ENCODE data around the gene IFNL2. TPM values are rescaled to one million over a fixed set of nuclear protein-coding genes. Genes with fewer than 3 reads are reported as not detected.

IFNL2 gene
- total and polyA plus RNA-seq, 8 donors: not detected

- no peaks in the 10 kb centered on the region for H3K36me3 ChIP-seq
- intact Hi-C loops (cut with DNase I; ENCODE audit: low total_unique reads): no loop called here
- no peak overlapping the region for H3K4me3 ChIP-seq
- TF ChIP-seq CTCF (IDR thresholded peaks at IDR 0.05): no peak
- TF ChIP-seq POLR2A (IDR thresholded peaks at IDR 0.05): no peak
- TF ChIP-seq POLR2AphosphoS5 (IDR thresholded peaks at IDR 0.05): no peak
- TF ChIP-seq EP300 (IDR thresholded peaks at IDR 0.05): no peak
- H3K9me3 ChIP-seq: no peaks in the 10 kb centered on the region
- peaks cover 0 to 26% (median 0%) of the 10 kb centered on the region in 3 donors for H3K27me3 ChIP-seq
- H3K27ac ChIP-seq: no peak overlapping the region
- no peak for DNase-seq
- WGBS, 5 donors: 81 to 95% (median 91%) methylated on average over 5 of the region's 5 CpGs
- H3K4me1 ChIP-seq: peaks cover 4 to 5% (median 4%) of the 10 kb centered on the region in 4 donors
Observed at GRCh38 chr19:39232708-39233107, 35.5 kb upstream of the IFNL2 start.

- DNase-seq: peak; percentile 8 to 37
- intact Hi-C loops (cut with DNase I; ENCODE audit: low total_unique reads): no loop called here
- no peaks in the 10 kb centered on the region for H3K36me3 ChIP-seq
- peaks cover 0 to 35% (median 0%) of the 10 kb centered on the region in 3 donors for H3K27me3 ChIP-seq
- H3K9me3 ChIP-seq: no peaks in the 10 kb centered on the region
- H3K27ac ChIP-seq: no peak overlapping the region
- no peak overlapping the region for H3K4me3 ChIP-seq
- WGBS, 5 donors: 60 to 85% (median 78%) methylated on average over 7 to 12 of the region's 12 CpGs
- TF ChIP-seq POLR2AphosphoS5 (IDR thresholded peaks at IDR 0.05) (no peak), CTCF (IDR thresholded peaks at IDR 0.05) (no peak), POLR2A (IDR thresholded peaks at IDR 0.05) (no peak), EP300 (IDR thresholded peaks at IDR 0.05) (no peak)
- H3K4me1 ChIP-seq: peaks cover 7 to 11% (median 9%) of the 10 kb centered on the region in 4 donors
Observed at GRCh38 chr19:39236527-39236926, 31.7 kb upstream of the IFNL2 start.

- H3K4me1 ChIP-seq: peaks cover 7 to 11% (median 9%) of the 10 kb centered on the region in 4 donors
- 32 to 36% (median 33%) methylated on average over 21 to 22 of the region's 22 CpGs for WGBS, 5 donors
- H3K27ac ChIP-seq: peak overlapping the region; percentile 15 to 72 (median 59)
Observed at GRCh38 chr19:39237200-39238184, 30.7 kb upstream of the IFNL2 start.

More at GRCh38 chr19:39237200-39238184, 30.7 kb upstream of the IFNL2 start:
- DNase-seq: peak; percentile 92 to 93
- peak overlapping the region in 1 of 4 donors; percentile 16 for H3K4me3 ChIP-seq
- intact Hi-C loops (cut with DNase I; ENCODE audit: low total_unique reads): no loop called here
- TF ChIP-seq CTCF (IDR thresholded peaks at IDR 0.05) (no peak), EP300 (IDR thresholded peaks at IDR 0.05) (no peak), POLR2A (IDR thresholded peaks at IDR 0.05) (no peak), POLR2AphosphoS5 (IDR thresholded peaks at IDR 0.05) (peak in 2 of 3 donors; percentile 58 to 66)
- no peaks in the 10 kb centered on the region for H3K36me3 ChIP-seq
- no peaks in the 10 kb centered on the region for H3K9me3 ChIP-seq
- H3K27me3 ChIP-seq: peaks cover 0 to 35% (median 0%) of the 10 kb centered on the region in 3 donors
